B cell (primary cell): ENCODE measurements around the gene TSC22D2. TPM values are rescaled to one million over a fixed set of nuclear protein-coding genes. Genes with fewer than 3 reads are reported as not detected.

Experiments used
- ATAC-seq: fragments of 200-7000 bp; cut with Tn5 transposase; one replicate; pipeline ENCODE4 v1.10.0; 2021; ENCODE audit warnings: low read depth, mild to moderate bottlenecking, moderate number of reproducible peaks, moderate library complexity
- CTCF ChIA-PET: fragments of 350-600 bp; sonication (Branson Sonifier 250); formaldehyde crosslinking; loops from one replicate; lab custom pipeline; 2021; ENCODE audit warnings: antibody characterized with exemption, inconsistent platforms; lab: Charles Lee
- POLR2A ChIA-PET: fragments of 350-600 bp; sonication (Branson Sonifier 250); formaldehyde crosslinking; loops from one replicate; lab custom pipeline; 2021; ENCODE audit warnings: antibody characterized with exemption; lab: Charles Lee
- DNase-seq: peaks from one replicate; pipeline ENCODE4 v3.0.0; 2013
- H2AFZ ChIP-seq: 2 replicates; pipeline ENCODE4 v1.6.1; 2012; ENCODE audit warnings: mild to moderate bottlenecking, low read depth, low read length; ENCODE audit not compliant: insufficient read depth, poor library complexity, severe bottlenecking
- H3K27ac ChIP-seq, 2 donors: 1 replicate in 1 of 2; 2 replicates in 1 of 2; pipeline ENCODE4 v1.5.1; 2012 to 2013; ENCODE audit warnings: low read length in 2 of 2, mild to moderate bottlenecking in 2 of 2, moderate library complexity in 1 of 2
- H3K27me3 ChIP-seq, 4 experiments: fragments of 200-600 bp in 1 of 4; sonication (generic) in 1 of 4; replicated peaks in 1 of 4; 1 replicate in 2 of 4; 2 replicates in 2 of 4; pipeline versions ENCODE4 v1.6.1 to v1.7.0; 2013 to 2016; ENCODE audit warnings: low read length in 3 of 4, mild to moderate bottlenecking in 2 of 4, mixed read lengths in 1 of 4, moderate library complexity in 1 of 4; ENCODE audit not compliant: insufficient read depth in 4 of 4, control insufficient read depth in 3 of 4; ENCODE audit errors: control extremely low read depth in 1 of 4
- H3K36me3 ChIP-seq, 2 experiments: replicated peaks in 1 of 2; 1 replicate in 1 of 2; 2 replicates in 1 of 2; pipeline versions ENCODE4 v1.6.1 to v1.7.1; 2013; ENCODE audit warnings: low read length in 1 of 2; ENCODE audit not compliant: insufficient read depth in 2 of 2, control insufficient read depth in 1 of 2; ENCODE audit errors: control extremely low read depth in 1 of 2, extremely low read depth in 1 of 2
- H3K4me1 ChIP-seq, 2 donors: fragments of 200-600 bp in 1 of 2; sonication (generic) in 1 of 2; 1 replicate in 1 of 2; 2 replicates in 1 of 2; pipeline versions ENCODE4 v1.5.1 to v1.6.1; 2013 to 2017; ENCODE audit warnings: low read length in 2 of 2; ENCODE audit not compliant: control insufficient read depth in 2 of 2, insufficient read depth in 2 of 2
- H3K4me2 ChIP-seq: replicated peaks from 2 replicates; pipeline ENCODE3; 2012; ENCODE audit warnings: mild to moderate bottlenecking, low read depth, low read length; ENCODE audit not compliant: poor library complexity, severe bottlenecking
- H3K4me3 ChIP-seq, 5 experiments: fragments of 200-600 bp in 1 of 5; sonication (generic) in 1 of 5; 1 replicate in 3 of 5; 2 replicates in 2 of 5; pipeline versions ENCODE4 v1.5.1 to v1.7.0; 2011 to 2016; ENCODE audit warnings: low read length in 4 of 5, mild to moderate bottlenecking in 4 of 5, low read depth in 2 of 5, control low read depth in 1 of 5, moderate library complexity in 1 of 5; ENCODE audit not compliant: insufficient read depth in 1 of 5; ENCODE audit errors: control extremely low read depth in 1 of 5, extremely low read depth in 1 of 5
- H3K79me2 ChIP-seq: fragments of 200-600 bp; sonication (generic); one replicate; pipeline ENCODE4 v1.6.0; 2016; ENCODE audit warnings: low read length; ENCODE audit not compliant: control insufficient read depth, insufficient read depth
- H3K9ac ChIP-seq: fragments of 200-600 bp; sonication (generic); 2 replicates; pipeline ENCODE4 v1.6.1; 2017; ENCODE audit warnings: mild to moderate bottlenecking, low read length, moderate library complexity
- H3K9me3 ChIP-seq, 3 donors: one replicate each; pipeline versions ENCODE4 v1.6.1 to v1.7.1; 2013; ENCODE audit warnings: low read length in 2 of 3; ENCODE audit not compliant: control insufficient read depth in 2 of 3, insufficient read depth in 1 of 3; ENCODE audit errors: control extremely low read depth in 1 of 3
- H4K20me1 ChIP-seq: 2 replicates; pipeline ENCODE4 v1.6.0; 2012; ENCODE audit warnings: mild to moderate bottlenecking, low read length; ENCODE audit not compliant: insufficient read depth, control insufficient read depth, poor library complexity, severe bottlenecking
- H3K27ac Mint-ChIP-seq: one replicate; pipeline ENCODE4 v1.8.0; 2021; ENCODE audit warnings: mixed read lengths
- H3K27me3 Mint-ChIP-seq: one replicate; pipeline ENCODE4 v1.8.0; 2021; ENCODE audit warnings: mixed read lengths
- H3K4me1 Mint-ChIP-seq: one replicate; pipeline ENCODE4 v1.8.0; 2021; ENCODE audit warnings: mixed read lengths
- H3K4me3 Mint-ChIP-seq: one replicate; pipeline ENCODE4 v1.8.0; 2021; ENCODE audit warnings: mixed read lengths
- H3K9me3 Mint-ChIP-seq: one replicate; pipeline ENCODE4 v1.8.0; 2022; ENCODE audit warnings: mixed read lengths; ENCODE audit not compliant: insufficient read depth
- EZH2 ChIP-seq: IDR thresholded peaks from 2 replicates; pipeline ENCODE4 v1.6.1; 2012; ENCODE audit warnings: borderline replicate concordance, low read depth, mild to moderate bottlenecking, moderate library complexity, low read length; ENCODE audit not compliant: insufficient read depth, poor library complexity, severe bottlenecking
- WGBS: methylation state at CpG from one replicate; pipeline ENCODE4 v1.1.5; 2013; ENCODE audit warnings: missing lambda C conversion rate; ENCODE audit not compliant: insufficient coverage; 5-methylcytosine and 5-hydroxymethylcytosine counted together
- intact Hi-C: fragments of 100-400 bp; cut with micrococcal nuclease; formaldehyde crosslinking; loops from one replicate; pipeline ENCODE4 v1.10.0; 2022
- polyA plus RNA-seq: library from polyadenylated mRNA; depleted of rRNA; stranded (reverse); fragments of >200 nt; gene quantifications from 2 replicates; pipeline ENCODE4 v1.2.3, GENCODE V29; 2012
- total RNA-seq, 2 donors: library from RNA; stranded (reverse); fragments of 120-200 nt in 1 of 2; gene quantifications; 1 replicate in 1 of 2; 2 replicates in 1 of 2; pipeline versions ENCODE4 v1.2.3 to v1.2.4, GENCODE V29; 2013 to 2022
- TF ChIP-seq, protein P1 (sequence below): fragments of 200-600 bp; IDR thresholded peaks from one replicate; pipeline ENCODE4 v1.8.0; 2022; ENCODE audit warnings: antibody characterized with exemption, mild to moderate bottlenecking

Gene TSC22D2
- total and polyA plus RNA-seq, 2 donors (not counting 1 experiment from before 2014, with no cell fraction given): 17.2 to 45.9 TPM

- peak overlapping the region; percentile 61 for H3K4me3 Mint-ChIP-seq
- Histone ChIP-seq H3K79me2 (peaks cover 99% of the 10 kb centered on the region), H3K4me1 (peaks cover 23 to 36% of the 10 kb centered on the region in 2 donors), H3K36me3 (peaks cover 3 to 22% of the 10 kb centered on the region in 2 experiments), H3K4me2 (peak overlapping the region; percentile 95), H3K27ac (no peak overlapping the region), H4K20me1 (peaks cover 91% of the 10 kb centered on the region), H3K4me3 (peak overlapping the region in 1 of 5 experiments; percentile 80), H2AFZ (no peak overlapping the region), H3K27me3 (no peaks in the 10 kb centered on the region), H3K9me3 (no peaks in the 10 kb centered on the region), H3K9ac (peak overlapping the region; percentile 6)
- no peak overlapping the region for H3K27ac Mint-ChIP-seq
- ATAC-seq: no peak
- H3K27me3 Mint-ChIP-seq: no peaks in the 10 kb centered on the region
- H3K4me1 Mint-ChIP-seq: peaks cover 70% of the 10 kb centered on the region
- ChIA-PET POLR2A (no interaction called here), CTCF (interaction anchor here (7.6 kb wide), 1 partner anchor 82 kb away, joined by 72 read pairs; no protein-coding TSS in a partner anchor)
- no peak for DNase-seq
- TF ChIP-seq, protein P1, sequence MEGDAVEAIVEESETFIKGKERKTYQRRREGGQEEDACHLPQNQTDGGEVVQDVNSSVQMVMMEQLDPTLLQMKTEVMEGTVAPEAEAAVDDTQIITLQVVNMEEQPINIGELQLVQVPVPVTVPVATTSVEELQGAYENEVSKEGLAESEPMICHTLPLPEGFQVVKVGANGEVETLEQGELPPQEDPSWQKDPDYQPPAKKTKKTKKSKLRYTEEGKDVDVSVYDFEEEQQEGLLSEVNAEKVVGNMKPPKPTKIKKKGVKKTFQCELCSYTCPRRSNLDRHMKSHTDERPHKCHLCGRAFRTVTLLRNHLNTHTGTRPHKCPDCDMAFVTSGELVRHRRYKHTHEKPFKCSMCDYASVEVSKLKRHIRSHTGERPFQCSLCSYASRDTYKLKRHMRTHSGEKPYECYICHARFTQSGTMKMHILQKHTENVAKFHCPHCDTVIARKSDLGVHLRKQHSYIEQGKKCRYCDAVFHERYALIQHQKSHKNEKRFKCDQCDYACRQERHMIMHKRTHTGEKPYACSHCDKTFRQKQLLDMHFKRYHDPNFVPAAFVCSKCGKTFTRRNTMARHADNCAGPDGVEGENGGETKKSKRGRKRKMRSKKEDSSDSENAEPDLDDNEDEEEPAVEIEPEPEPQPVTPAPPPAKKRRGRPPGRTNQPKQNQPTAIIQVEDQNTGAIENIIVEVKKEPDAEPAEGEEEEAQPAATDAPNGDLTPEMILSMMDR: no peak
- no peak for TF ChIP-seq EZH2
- 60% methylated on average over 1 of the region's 3 CpGs for WGBS
- no peaks in the 10 kb centered on the region for H3K9me3 Mint-ChIP-seq
- intact Hi-C loops: loop anchor here (5.0 kb wide), 1 partner anchor 38 kb away; no protein-coding TSS in a partner anchor
Observed at GRCh38 chr3:150414258-150414657, 6.2 kb downstream of the TSC22D2 start.

DNA sequence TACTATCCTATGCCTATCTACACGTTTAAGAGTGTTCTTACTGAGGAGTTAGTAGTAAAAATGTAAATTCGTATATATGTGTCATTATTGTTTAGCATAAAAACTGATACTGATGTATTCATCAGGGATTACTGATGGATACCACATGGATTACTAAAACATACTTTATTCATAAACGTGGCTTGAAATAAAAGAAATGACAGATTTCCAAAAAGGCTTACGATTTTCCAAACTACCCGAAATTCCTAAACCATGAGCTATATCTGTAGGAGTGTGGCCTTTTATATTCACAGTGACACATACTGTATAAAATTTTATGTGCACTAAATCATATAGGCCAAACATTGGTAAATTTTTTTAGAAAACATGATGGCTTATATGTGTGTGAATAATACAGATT lies 6.9 kb downstream of the TSC22D2 start:
- H3K9me3 ChIP-seq: no peaks in the 10 kb centered on the region
- peak overlapping the region; percentile 95 for H3K4me2 ChIP-seq
- H3K4me3 Mint-ChIP-seq: peak overlapping the region; percentile 52
- no peaks in the 10 kb centered on the region for H3K27me3 Mint-ChIP-seq
- CTCF ChIA-PET: interaction anchor here (1.1 kb wide), 1 partner anchor 81 kb away, joined by 3 read pairs; no protein-coding TSS in a partner anchor
- no CpG with 5 or more reads among the region's 5 CpGs for WGBS
- no peak for ATAC-seq
- no peak for DNase-seq
- peaks cover 3 to 22% of the 10 kb centered on the region in 2 experiments for H3K36me3 ChIP-seq
- H3K4me3 ChIP-seq: no peak overlapping the region
- H3K9ac ChIP-seq: no peak overlapping the region
- H2AFZ ChIP-seq: no peak overlapping the region
- H3K9me3 Mint-ChIP-seq: no peaks in the 10 kb centered on the region
- no peak for TF ChIP-seq EZH2
- TF ChIP-seq, protein P1: no peak
- H3K27me3 ChIP-seq: no peaks in the 10 kb centered on the region
- H3K4me1 ChIP-seq: peaks cover 23 to 36% of the 10 kb centered on the region in 2 donors
- peaks cover 86% of the 10 kb centered on the region for H4K20me1 ChIP-seq
- intact Hi-C loops: loop anchor here (5.0 kb wide), 1 partner anchor 37 kb away; no protein-coding TSS in a partner anchor
- H3K27ac Mint-ChIP-seq: no peak overlapping the region
- H3K4me1 Mint-ChIP-seq: peaks cover 74% of the 10 kb centered on the region
- POLR2A ChIA-PET: no interaction called here
- peaks cover 99% of the 10 kb centered on the region for H3K79me2 ChIP-seq
- H3K27ac ChIP-seq: no peak overlapping the region
